ENCODE measurements around the gene ALG2.

ALG2 gene

GRCh38 chr9:99193466-99193821 is 28.3 kb downstream of the ALG2 start:
- no peak for DNase-seq

GRCh38 chr9:99192786-99193465 is 28.8 kb downstream of the ALG2 start:
- no peak for DNase-seq

DNA sequence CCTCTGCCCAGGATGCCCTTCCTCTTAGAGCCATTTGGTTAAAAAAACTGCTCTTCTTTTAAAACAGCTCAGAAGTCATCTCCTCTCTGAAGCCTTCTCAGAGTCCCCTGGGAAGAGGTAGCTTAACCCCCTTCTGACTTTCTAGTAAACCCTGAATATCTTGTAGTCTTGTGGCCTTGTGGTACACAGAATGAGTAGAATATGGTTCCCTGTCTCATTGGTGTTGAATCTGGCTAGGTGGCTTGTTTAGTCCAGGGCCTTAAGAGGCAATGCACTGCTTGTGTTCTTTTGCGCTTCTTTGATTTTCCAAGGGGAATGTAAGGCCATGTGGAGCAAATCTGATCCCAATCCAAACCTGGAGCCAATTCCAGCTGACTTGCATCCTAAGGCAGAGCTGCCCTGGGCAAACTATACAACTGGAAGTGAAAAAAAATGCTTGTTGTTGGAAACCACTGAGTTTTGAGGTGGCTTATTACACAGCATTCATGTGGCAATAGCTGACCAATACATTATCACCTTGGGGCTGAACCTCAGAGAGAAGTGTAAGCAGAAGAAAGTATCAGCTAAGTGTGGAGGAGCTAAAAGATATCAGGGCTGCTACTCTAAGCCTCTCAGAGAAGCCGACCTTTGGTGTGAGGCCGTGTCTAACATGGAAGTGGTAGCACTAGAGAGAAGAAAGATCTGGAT is 31.0 kb downstream of the ALG2 start:
- DNase-seq: no peak

DNA sequence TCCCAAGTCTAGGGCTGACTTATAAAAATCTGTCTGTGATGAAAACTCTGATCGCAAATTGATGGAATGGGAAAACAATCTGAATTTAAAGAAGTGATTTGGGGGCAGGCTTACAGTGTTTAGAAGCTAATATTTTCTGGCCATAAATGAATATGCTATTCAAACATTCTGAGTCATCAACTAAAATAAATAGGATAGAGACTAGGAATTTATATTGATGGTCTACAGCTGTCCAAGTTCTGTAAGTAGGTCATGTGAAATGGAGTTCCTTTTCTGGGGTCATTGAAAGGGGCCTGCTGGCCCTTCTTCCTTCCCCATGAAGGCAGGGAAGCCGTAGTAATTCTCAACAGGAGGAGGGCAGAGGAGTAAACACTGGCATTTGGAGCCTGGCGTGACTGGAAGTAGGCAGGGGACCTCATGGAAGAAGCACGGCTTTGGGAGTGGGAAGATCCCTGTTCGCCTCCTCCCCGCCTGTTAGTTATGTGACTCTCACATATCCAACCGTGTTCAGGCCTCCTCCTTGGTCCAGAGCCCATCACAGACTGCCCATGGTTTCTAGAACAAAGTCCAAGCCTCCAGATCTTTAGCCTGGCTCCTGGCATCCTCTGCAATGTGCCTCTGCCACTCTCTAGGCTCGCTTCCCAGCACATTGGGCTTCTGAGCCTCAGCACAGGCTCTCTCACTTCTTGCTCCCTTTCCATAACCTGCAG is 31.7 kb downstream of the ALG2 start:
- no peak for DNase-seq

- DNase-seq: no peak
Measured at GRCh38 chr9:99189186-99189585, 32.6 kb downstream of the ALG2 start.

DNA sequence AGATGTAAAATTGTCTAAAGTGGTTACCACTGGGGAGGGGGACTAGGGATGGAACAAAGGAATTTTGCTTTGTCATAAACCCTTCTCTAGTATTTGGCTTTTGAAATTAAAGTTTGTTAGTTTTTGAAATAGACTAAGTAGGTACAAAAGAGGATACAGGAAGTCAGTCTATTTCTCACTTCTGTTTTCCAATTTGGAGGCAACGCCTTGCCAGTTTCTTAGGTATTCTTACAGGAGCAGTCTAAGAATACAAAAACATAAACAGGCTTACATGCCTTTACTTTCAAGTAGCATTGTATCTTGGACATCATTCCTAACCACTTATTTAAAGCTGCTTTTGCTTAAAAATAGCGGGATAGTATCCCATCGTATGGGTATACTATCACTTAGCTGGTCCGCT is 34.4 kb downstream of the ALG2 start:
- DNase-seq: no peak

GRCh38 chr9:99185934-99186333 is 35.8 kb downstream of the ALG2 start:
- no peak for DNase-seq

- no peak for DNase-seq
Measured at GRCh38 chr9:99185348-99185632, 36.5 kb downstream of the ALG2 start.

GRCh38 chr9:99184475-99185347 is 37.0 kb downstream of the ALG2 start:
- DNase-seq: peak; percentile 80

- DNase-seq: no peak
Measured at GRCh38 chr9:99184110-99184474, 37.6 kb downstream of the ALG2 start.

DNA sequence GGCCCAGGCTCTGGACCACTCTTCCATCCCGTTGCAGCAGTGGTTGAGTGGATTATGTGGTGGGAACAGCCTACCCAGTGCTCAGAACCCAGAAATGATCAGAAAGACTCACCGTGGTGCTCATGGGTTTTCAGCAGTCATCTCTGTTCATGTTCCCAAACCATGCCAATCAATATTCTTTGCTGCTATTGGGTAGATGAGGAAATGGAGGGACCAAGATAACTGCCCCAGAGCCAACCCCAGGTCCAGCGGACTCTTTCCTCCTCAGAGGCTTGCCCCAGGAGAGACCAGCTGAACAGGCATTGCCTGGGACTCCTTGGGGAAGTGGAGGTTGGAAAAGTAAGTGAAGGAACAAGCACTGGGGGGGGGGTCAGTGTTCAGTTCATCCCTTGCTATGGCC is 38.1 kb downstream of the ALG2 start:
- DNase-seq: no peak

DNA sequence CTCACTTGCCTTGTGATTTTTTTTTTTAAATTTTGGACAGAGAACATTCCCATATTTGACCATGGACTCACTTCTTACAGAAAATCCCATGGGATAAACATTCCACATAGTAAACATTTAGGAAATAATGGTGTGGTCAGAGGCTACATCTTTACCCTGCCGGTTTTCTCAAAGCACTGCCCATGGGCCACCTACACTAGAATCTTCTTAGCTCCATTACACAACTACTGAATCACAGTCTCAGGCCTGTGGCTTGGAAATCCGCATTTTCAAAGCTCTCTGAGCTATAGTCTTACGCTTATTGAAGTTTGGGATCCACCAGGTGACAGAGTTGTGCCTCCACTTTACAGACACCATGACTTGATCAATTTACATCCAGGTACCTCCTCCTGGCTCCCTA is 39.4 kb downstream of the ALG2 start:
- no peak for DNase-seq

DNA sequence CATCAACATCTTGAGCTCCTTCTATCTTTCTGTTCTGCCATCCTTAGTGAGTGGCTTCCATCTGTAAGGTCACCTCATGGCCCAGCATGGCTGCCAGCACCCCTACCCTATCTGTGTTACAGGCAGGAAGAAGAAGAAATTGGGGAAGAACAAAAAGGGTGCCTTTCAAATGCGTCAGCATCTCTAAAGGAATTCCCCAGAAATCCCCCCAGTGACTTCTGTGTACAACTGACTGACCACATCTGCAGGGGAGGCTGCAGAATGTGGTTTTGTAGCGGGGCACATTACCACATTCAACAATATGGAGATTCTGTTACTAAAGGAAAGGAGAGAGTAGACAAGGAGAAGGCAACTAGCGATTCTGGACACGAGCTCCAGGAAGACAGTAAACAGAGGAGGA is 40.1 kb downstream of the ALG2 start:
- DNase-seq: no peak

DNA sequence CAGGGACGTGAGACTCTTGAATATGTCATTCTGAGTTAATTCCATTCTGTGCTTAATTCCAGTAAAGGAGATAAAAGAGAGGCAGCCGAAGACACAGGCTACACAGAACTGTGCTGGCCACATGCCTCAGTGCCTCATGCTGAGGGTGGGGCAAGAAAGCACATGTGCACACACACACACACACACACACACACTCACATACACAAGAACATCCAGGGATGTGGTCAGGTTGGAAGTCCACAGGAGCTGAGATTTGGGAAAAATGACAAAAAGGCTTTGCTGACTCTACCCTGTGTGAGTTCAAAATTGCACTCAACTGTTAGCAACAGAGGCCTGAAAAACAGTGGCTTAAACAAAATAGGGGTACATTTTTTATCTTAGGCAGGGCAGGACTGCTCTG is 40.5 kb downstream of the ALG2 start:
- no peak for DNase-seq

DNA sequence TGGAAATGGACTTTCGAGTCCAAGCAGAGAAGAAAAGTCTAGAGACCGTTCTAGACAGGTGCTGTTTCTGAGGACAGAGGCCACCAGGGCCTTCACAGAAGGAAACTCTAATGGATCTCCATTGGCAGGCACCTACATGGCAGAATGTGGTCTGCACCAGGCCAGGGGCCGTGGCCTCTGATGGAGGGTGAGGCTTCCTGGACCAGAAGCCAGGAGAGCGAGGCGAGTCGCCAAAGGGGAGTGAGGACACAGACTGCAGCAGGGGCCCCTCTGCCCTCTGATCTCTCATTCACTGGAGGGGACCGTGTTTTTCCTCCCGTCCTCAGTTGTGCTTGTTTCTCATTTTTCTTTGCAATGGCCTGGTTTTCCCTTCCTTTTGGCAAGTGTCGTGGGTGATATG is 41.1 kb downstream of the ALG2 start:
- DNase-seq: no peak

DNA sequence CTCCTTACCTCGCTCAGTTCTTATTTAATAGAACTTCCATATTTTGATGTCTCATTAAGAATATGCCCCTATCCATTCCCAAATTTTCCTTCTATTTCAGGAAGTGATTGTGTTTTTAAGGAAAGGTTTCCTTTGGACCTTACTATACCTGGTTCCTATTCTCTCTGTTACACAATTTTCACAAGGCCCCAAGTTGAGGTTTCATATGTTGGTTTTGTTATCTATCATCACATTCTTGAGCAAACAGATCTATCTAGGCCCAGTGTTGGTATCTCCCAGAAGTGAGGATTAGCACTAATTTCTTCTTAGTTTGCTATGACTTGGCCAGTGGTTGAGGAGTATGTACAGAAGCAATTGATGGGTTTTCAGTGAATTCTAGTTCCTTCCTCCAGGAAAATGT is 41.5 kb downstream of the ALG2 start:
- no peak for DNase-seq

DNA sequence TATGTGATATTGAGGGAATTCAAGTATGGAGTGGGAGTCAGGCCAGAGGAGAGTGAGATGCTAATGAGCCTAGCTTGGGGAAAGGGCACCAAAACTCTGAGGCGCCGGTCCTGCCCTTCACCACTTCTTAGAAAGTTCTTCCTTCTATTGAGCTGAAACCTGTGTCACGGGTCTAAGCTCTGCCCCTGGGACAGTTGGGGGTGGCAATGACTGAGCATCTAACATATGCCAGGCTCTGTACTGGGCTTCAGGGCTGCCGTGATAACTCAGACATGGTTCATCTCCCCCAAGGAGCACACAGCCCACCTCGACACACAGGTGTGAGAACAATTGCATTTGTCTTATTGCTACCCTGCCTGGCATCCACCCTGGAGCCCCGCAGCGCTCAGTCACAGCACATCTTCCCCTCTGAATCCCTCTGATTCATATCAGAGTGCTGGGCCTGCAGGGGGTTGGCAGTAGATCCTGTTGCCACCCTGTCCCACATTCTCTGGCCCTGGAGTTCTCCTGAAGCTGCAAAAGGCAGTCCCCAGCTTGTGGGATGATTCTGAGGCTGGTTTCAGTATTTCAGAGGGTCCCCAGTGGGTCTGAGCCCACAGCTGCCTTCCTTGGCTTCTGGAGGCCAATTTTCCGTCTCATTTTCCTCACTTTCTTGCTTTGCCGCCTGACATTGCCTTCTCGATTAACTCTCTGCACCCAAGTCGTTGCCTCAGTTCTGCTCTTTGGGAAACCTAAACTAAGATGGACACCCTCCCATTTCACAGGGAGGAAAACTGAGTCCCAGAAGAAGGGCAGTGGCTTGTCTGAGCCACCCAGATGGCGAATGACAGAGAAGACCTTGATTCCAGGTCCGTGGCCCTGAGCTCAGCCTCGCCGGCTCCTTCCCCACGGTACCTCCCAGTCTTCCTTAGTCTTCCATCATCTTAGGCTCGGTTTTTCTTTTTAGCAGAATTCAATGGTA is 42.5 kb downstream of the ALG2 start:
- DNase-seq: no peak

GRCh38 chr9:99177576-99178366 is 44.0 kb downstream of the ALG2 start:
- no peak for DNase-seq

DNA sequence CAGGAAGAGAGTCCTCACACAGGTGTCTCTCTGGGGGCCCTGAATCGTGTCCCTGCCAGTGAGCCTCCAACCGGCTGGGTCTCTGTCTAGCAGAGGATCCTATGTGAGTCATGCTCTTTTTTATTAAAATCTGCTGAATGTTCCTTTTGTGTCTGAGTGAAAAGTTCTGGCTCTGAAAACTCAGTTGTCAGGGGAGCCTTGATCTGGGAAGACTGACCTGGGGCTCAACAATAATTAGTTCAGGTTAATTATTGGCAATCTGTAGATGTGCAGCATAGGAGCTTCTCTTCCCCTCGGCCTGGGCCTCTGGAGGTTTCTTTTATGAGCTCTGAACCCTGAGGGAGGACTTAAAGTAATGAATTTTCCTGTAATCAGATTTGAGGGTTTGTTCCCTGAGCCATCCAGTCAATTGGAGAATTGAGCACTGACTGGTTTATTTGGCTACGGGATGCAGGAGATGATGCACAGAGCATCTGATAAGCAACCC is 45.2 kb downstream of the ALG2 start:
- peak; percentile 20 for DNase-seq

DNA sequence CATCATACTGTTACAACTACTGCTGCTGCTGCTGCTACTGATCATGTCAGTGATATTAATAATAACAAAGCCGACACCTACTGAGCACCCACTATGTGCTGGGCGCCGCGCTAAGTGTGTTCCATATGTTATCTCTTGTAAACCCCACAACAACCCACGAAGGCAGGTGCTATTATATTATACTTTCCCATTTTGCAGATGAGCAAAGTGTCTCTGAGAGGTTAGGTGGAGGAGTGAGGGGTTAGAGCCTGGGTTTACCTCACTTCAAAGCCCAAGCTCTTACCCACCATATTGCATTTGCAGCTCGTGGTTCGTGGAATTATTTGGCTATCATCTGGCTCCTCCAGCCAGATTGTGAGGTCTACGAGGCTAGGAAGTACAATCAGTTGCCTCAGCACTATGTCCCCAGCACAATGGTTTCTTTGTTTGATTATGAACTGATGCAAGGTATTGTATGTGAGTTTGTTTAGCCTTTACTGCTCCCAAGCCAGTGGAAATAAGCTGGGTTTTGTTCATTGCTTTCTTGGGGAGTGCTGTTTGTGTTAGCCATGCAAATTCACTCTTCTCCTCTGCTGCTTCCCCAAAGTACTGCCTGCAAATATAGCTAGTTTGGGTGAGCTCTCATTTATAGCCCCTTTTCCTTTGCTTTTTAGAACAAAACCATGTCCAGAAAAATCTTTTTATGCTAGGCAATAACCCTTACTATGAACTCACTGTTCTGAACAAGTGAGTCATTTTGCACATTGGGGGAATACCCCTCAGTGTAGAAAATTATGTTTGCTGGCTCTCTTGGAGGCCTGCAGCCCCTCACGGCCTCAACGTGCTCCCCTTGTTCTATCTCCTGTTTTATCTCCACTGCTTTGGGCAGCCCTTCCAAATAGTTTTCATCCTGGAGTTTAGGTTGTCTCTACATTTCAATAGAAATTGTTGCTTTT is 47.9 kb downstream of the ALG2 start:
- DNase-seq: no peak
